Measurements from ENCODE around the gene RET.

Gene RET

DNA sequence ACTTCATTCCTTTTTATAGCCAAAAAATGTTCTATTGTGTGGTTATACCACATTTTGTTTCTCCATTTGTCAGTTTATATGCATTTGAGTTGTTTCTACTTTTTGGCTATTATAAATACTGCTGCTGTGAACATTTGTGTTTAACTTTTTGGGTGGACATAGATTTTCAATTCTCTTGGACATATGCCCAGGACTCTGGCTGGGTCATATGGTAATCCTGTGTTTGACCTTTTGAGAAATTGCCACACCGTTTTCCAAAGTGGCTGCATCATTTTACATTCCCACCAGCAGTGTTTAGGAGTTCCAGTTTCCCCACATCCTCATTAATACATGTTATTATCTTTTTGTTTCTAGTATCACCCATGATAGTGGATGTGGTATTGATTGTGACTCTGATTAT, 100.7 kb downstream of the RET start:
- DNase-seq: no peak

Data from CD4-positive, alpha-beta T cell treated with Interleukin-4 for 4 hours (primary cell).